Measurements from ENCODE around the gene CDAN1.

DNA sequence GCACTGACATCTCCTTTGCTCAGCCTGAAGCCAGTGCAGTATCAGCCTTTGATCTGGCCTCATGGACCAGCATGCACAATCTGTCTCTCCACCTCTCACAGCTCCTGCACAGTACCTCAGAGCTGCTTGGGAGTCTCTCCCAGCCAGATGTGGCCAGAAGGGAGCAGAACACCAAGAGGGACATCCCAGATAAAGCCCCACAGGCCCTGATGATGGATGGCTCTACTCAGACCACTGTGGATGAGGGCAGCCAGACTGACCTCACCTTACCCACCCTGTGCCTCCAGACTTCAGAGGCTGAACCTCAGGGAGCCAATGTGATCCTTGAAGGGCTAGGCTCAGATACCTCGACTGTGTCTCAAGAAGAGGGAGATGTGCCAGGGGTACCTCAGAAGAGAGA lies 44.4 kb downstream of the CDAN1 start:
- TF ChIP-seq EZH2 (IDR thresholded peaks at IDR 0.05; ENCODE audit: borderline replicate concordance, insufficient read depth, low read length, poor library complexity, severe bottlenecking) (no peak), POLR2AphosphoS5 (IDR thresholded peaks at IDR 0.05) (no peak), TAF1 (IDR thresholded peaks at IDR 0.05; ENCODE audit: low read depth) (no peak), EP300 (conservative IDR thresholded peaks at IDR 0.05; ENCODE audit: poor library complexity, severe bottlenecking) (no peak), RAD21 (conservative IDR thresholded peaks at IDR 0.05) (no peak), SMC3 (conservative IDR thresholded peaks at IDR 0.05; ENCODE audit: poor library complexity) (no peak)
- TF ChIP-seq, protein P1, sequence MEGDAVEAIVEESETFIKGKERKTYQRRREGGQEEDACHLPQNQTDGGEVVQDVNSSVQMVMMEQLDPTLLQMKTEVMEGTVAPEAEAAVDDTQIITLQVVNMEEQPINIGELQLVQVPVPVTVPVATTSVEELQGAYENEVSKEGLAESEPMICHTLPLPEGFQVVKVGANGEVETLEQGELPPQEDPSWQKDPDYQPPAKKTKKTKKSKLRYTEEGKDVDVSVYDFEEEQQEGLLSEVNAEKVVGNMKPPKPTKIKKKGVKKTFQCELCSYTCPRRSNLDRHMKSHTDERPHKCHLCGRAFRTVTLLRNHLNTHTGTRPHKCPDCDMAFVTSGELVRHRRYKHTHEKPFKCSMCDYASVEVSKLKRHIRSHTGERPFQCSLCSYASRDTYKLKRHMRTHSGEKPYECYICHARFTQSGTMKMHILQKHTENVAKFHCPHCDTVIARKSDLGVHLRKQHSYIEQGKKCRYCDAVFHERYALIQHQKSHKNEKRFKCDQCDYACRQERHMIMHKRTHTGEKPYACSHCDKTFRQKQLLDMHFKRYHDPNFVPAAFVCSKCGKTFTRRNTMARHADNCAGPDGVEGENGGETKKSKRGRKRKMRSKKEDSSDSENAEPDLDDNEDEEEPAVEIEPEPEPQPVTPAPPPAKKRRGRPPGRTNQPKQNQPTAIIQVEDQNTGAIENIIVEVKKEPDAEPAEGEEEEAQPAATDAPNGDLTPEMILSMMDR (IDR thresholded peaks at IDR 0.05; ENCODE audit: poor library complexity, severe bottlenecking) = no peak
- TF ChIP-seq, protein P2, sequence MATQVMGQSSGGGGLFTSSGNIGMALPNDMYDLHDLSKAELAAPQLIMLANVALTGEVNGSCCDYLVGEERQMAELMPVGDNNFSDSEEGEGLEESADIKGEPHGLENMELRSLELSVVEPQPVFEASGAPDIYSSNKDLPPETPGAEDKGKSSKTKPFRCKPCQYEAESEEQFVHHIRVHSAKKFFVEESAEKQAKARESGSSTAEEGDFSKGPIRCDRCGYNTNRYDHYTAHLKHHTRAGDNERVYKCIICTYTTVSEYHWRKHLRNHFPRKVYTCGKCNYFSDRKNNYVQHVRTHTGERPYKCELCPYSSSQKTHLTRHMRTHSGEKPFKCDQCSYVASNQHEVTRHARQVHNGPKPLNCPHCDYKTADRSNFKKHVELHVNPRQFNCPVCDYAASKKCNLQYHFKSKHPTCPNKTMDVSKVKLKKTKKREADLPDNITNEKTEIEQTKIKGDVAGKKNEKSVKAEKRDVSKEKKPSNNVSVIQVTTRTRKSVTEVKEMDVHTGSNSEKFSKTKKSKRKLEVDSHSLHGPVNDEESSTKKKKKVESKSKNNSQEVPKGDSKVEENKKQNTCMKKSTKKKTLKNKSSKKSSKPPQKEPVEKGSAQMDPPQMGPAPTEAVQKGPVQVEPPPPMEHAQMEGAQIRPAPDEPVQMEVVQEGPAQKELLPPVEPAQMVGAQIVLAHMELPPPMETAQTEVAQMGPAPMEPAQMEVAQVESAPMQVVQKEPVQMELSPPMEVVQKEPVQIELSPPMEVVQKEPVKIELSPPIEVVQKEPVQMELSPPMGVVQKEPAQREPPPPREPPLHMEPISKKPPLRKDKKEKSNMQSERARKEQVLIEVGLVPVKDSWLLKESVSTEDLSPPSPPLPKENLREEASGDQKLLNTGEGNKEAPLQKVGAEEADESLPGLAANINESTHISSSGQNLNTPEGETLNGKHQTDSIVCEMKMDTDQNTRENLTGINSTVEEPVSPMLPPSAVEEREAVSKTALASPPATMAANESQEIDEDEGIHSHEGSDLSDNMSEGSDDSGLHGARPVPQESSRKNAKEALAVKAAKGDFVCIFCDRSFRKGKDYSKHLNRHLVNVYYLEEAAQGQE (IDR thresholded peaks at IDR 0.05; ENCODE audit: borderline replicate concordance) = no peak

Data from neural cell (in vitro differentiated cells).